Activated naive CD8-positive, alpha-beta T cell treated with anti-CD3 and anti-CD28 coated beads, Interleukin-2, amount 50 U/mL, for 16 hours (primary cell): ENCODE results near the gene CTSA.
"Not testable (repeated sequence)": the region's sequence is repeated elsewhere in the genome, so short reads cannot be mapped to it uniquely, and the experiment has no call there.

Source experiments
- DNase-seq: peaks from one replicate; pipeline ENCODE4 v3.0.0-alpha.2; 2020; ENCODE audit warnings: low read depth, low spot score

The CTSA gene

DNA sequence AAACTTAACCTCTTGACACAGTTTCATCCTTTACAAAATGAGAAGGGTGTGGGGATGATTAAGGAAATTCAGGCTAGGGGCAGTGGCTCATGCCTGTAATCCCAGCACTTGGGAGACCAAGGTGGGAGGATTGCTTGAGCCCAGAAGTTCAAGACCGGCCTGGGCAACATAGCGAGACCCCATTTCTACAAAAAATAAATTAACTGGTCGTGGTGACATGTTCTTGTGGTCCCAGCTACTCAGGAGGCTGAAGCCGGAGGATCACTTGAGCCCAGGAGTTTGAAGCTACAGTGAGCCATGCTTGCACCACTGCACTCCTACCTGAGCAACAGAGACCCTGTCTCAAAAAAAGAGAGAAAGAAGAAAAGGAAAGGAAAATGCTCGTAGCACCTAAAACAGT is 24.7 kb upstream of the CTSA start:
- DNase-seq = no peak

DNA sequence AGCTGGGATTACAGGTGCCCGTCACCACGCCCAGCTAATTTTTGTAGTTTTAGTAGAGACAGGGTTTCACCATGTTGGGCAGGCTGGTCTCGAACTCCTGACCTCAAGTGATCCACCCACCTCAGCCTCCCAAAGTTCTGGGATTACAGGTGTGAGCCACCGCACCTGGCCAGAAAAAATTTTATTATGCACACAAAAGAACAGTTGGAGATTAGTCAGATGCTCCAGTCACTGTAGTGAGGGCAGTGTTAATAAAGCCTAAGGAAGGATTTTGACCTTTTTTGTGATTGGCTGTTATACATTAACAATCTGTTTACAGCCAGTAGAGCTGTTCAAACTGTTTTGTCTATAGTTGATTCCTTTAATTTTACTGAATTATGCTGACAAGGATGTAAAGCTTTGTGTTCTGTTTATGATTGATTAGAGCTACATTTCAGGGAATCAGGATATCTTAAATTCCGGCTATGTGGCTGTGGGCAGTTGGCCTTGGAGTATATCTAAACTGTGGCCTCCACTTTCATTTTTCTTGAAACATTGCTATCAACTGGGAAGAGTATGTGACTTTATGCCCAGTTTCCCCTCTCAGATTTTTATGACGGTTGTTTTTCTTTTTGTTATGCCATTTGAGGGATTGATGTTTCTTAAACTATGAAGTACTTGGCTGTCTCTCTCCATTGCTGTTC is 23.9 kb upstream of the CTSA start:
- no peak for DNase-seq

GRCh38 chr20:45867819-45868176 is 23.3 kb upstream of the CTSA start:
- no peak for DNase-seq

DNA sequence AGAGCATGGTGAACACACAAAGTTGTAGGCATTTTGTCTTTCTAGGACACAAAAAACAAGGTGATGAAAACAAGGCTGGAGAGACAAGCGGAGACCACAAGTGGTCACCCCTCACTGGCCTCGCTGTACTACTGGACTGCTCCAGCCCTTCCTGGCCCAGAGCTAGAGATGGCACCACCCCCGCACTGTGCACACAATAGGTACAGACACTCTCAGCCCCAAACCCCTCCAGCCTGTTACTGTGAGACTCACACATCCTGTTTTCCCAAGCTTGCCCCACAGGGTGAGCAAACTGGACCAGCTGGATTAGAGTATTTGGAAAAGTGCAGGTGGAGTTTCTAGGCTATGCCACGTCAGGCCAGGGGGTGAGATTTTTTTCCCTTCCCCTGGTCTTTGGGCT is 18.5 kb upstream of the CTSA start:
- DNase-seq = no peak

- no peak for DNase-seq
Measured at GRCh38 chr20:45873409-45874103, 17.6 kb upstream of the CTSA start.

- DNase-seq = not testable (repeated sequence)
Measured at GRCh38 chr20:45874104-45874481, 17.0 kb upstream of the CTSA start.

DNA sequence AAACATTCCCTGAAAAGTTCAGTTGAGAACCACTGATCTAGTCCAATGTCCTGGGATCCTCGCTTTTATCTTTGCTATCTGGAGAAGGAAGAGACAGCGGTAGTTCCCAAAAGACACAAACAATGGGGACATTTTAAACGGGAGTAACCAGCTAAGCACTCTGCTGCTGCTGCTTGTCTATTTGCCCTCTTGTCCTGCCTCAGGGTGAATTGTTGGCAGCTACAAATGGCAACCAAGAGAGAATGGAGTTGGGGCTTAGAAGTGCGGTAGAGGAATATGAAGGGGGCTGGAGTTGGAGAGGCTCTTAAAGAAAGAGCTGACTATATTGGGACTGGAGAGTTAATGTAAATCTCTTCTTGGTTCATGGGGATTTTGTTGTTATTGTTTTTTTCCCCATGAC is 16.6 kb upstream of the CTSA start:
- DNase-seq = no peak

DNA sequence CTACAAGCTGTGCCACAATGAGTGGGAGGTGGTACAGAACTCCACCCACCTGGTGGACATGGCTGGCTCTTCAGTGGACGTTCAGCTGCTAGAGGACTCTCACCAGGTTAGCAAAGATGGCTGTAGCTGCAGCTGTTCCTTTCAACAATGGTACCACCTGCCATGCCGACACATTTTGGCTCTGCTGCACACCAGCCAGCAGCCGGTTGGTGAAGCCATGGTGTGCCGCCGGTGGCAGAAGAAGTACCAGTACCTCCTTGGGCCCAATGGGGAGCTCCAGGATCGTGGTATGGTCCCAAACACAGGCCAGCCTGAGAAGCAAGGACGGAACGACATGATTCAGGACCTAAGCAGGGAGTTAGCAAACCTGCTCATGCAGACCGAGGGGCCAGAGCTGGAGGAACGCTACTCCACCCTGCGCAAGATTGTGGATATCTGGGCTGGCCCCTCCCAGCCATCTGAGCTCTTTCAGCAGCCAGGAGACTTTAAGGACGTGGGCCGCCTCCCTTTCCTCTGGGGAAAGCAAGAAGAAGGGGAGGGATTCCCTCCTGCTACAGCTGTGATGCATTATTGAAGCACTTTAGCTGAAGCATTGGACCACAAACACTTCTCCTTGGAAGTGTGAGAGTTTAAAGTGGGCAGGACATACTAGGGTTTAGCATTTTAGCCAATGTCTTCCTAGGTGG is 12.9 kb upstream of the CTSA start:
- DNase-seq = no peak

GRCh38 chr20:45880988-45881788 is 9.9 kb upstream of the CTSA start, which contains the start of gene ZSWIM1:
TSS of gene ZSWIM1 (plus strand) at chr20:45881227. CDS start at chr20:45882593, 1,366 bp downstream.
- DNase-seq = peak; percentile 97

- no peak for DNase-seq
Measured at GRCh38 chr20:45882469-45883099, 8.6 kb upstream of the CTSA start.

GRCh38 chr20:45883100-45883469 is 8.1 kb upstream of the CTSA start:
- DNase-seq = no peak

DNA sequence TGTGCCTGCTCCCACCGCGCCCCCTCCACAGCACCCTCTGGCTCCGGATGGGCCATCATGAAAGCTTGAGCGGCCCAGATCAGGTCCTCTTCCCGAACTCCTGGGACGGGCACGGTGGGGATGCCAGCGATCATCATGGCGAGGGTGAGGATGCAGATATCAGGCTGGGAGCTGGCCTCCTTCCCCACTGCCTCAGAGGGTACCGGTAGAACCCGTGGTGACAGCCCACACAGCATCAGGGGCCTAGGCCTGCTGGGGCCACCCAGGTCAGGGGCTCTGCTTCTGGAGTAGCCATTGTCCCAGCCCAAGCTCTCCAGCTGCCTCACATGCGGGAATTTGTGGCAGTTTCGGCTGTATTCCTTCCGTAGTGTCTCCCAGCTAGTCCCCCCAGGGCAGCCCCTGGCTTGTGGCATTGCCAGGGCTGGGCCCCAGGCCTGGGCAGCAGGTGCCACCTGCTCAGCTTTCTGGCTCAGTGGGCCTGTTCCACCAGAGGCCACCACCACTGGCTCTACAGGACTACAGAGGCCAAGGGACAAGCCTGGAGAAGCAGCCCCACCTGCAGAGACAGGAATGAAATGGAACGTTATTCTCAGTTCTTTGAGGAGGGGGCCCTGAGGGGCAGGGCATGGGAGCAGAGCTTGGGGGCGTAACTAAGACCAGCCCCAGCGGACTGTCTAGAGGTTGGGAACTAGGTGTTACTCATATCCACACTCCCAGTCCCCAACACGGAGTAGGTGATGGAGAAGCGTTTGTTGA is 4.4 kb upstream of the CTSA start:
- no peak for DNase-seq

DNA sequence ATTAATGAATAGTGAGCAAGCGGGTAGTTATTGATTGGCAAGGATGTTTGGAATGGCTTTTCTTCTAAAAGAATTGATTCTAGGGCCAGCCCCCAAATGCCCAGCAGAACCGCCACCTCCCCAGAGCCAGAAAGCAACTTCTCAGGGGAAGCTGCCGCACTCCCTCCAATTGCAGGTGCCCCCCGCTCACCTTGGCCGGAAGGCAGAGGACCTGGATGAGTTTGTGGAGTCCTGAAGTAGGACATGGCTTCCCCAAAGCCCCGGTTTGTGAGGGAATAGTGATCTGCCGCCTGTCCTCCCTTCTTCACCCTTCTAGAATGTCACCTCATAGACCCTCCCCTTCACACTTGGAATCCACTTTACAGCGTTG is 3.8 kb upstream of the CTSA start, which contains the start of gene SPATA25:
Gene SPATA25 (minus strand): TSS at position 277 of the 370 bp plus-strand sequence. CDS start 32 bp downstream, at position 245.
- DNase-seq = no peak

- no peak for DNase-seq
Measured at GRCh38 chr20:45888681-45889080, 2.5 kb upstream of the CTSA start.

- DNase-seq = no peak
Measured at GRCh38 chr20:45890077-45890984, 804 bp upstream of the CTSA start.

DNA sequence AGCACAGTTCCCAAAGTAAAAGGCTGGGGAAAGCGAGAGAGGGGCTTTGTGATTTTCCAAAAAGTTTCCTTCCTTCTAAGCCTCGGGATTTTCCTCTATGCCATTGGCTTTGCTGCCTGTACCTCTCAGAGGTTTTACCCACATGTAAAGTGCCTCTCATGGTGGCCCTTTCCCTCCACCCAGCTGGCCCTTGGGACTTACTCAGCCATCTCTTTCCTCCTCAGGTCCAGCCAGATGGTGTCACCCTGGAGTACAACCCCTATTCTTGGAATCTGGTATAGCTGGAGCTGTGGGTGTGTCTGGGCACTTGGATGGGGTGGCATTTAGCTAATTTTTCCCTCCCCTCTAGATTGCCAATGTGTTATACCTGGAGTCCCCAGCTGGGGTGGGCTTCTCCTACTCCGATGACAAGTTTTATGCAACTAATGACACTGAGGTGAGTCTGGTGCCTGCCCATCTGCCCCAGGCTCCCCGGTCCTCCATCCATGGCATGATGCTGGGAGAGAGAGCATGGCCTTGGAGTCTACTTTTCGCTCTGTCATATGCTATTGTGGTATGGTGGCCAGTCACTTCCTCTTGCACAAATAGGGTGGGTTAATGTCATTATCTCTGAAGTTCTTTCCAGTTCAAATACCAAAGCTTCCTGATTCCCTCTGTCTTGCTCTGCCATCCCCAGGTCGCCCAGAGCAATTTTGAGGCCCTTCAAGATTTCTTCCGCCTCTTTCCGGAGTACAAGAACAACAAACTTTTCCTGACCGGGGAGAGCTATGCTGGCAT is 1.1 kb downstream of the CTSA start:
- no peak for DNase-seq

GRCh38 chr20:45892828-45893500 is 1.8 kb downstream of the CTSA start:
- no peak for DNase-seq

- no peak for DNase-seq
Measured at GRCh38 chr20:45893831-45894230, 2.7 kb downstream of the CTSA start.
